Upper lobe of left lung (tissue), 4 donors: ENCODE data around the gene IL1R1.

Experiments
- CTCF ChIP-seq, 6 experiments: fragments of 450-650 bp in 4 of 6; fragments of 200-600 bp in 2 of 6; sonication (generic) in 2 of 6; IDR thresholded peaks; one replicate each; pipeline ENCODE4 v1.5.1; 2016 to 2019; ENCODE audit warnings: antibody characterized with exemption in 6 of 6
- EP300 ChIP-seq, 4 donors: sonication (generic); formaldehyde crosslinking; IDR thresholded peaks; one replicate each; pipeline ENCODE4 v1.5.1; 2017; ENCODE audit warnings: antibody characterized with exemption in 4 of 4, control low read depth in 2 of 4
- POLR2A ChIP-seq, 4 donors: fragments of 450-650 bp; IDR thresholded peaks; one replicate each; pipeline ENCODE4 v1.5.1; 2016 to 2017; ENCODE audit warnings: antibody characterized with exemption in 4 of 4, mild to moderate bottlenecking in 2 of 4
- POLR2AphosphoS5 ChIP-seq, 2 donors: sonication (generic); formaldehyde crosslinking; IDR thresholded peaks; one replicate each; pipeline ENCODE4 v1.5.1; 2017; ENCODE audit warnings: antibody characterized with exemption in 2 of 2

- TF ChIP-seq CTCF (IDR thresholded peaks at IDR 0.05): no peak
- TF ChIP-seq POLR2A (IDR thresholded peaks at IDR 0.05): no peak
- TF ChIP-seq EP300 (IDR thresholded peaks at IDR 0.05): no peak
- TF ChIP-seq POLR2AphosphoS5 (IDR thresholded peaks at IDR 0.05): no peak
Measured at GRCh38 chr2:102101097-102101848, 41.3 kb upstream of the IL1R1 start.
